HG03378 (cell line): ENCODE results near the gene ZNF277.

Experiments
- ATAC-seq: cut with Tn5 transposase; IDR thresholded peaks from one replicate; pipeline ENCODE4 v1.9.1; 2021; ENCODE audit warnings: mild to moderate bottlenecking, moderate library complexity; ENCODE audit not compliant: unreplicated experiment

ZNF277 gene

GRCh38 chr7:112206991-112207592 is 597 bp downstream of the ZNF277 start:
- no peak for ATAC-seq

- ATAC-seq = no peak
Observed at GRCh38 chr7:112207765-112208164, 1.3 kb downstream of the ZNF277 start.

DNA sequence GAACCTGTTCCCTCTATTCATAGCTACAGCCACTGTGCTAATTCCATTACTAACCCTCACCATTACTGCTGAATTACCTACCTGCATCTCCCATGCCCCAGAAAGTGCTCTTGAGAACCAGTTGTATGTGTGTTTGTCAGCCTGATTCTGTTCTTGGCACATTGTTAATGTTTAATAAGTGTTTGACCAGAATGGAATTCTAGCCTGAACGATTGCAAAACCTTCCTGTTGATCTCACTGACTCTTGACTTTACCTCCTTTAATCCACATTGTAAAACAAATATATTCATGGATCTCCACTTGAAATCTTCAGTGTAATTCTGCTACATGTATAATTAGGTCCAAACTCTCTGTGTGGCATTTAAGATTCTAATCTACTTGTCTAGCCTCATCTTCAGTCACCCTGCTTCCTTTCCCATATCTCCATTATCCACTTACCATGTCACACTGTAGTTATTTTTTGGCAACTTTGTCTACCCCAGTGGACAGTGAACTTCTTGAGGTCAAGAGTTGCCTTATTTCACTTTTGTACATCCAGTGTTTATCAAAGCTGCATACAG is 4.9 kb downstream of the ZNF277 start:
- no peak for ATAC-seq

DNA sequence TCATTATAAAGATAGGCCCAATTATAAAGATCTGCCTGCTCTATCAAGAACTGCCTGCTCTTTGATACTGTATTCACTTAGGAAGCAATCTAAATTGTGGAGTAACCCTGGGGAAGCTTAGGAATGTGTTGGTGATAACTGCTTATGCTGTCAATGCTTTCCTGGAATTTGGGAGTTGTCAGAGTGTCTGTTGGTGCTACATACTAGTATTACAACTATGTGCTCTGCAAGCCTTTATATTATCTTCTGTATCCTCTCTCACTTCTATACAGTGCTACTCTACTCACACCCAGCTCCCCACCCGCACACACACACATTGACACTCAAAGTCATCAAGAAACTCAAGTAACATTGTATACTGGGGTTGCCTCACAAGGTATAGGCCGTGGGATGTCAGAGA is 6.1 kb downstream of the ZNF277 start:
- ATAC-seq = no peak

DNA sequence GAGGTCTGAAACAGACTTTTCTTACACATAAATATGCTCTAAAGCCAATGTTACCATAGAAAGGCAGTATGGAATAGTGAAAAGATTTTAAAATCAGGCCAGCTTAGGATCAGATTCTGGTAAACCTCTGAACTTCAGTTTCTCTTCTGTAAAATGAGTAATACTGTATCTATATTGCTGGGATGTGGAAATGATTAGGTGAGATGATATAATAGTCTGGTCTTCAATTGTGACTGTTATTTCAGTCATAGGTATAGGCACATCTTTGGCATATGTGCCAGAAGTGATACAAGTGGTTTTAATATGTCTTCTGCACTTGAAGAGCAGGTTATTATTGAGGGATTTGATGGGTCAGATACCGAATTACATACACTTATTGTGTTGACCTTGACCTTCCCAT is 7.2 kb downstream of the ZNF277 start:
- ATAC-seq = no peak

DNA sequence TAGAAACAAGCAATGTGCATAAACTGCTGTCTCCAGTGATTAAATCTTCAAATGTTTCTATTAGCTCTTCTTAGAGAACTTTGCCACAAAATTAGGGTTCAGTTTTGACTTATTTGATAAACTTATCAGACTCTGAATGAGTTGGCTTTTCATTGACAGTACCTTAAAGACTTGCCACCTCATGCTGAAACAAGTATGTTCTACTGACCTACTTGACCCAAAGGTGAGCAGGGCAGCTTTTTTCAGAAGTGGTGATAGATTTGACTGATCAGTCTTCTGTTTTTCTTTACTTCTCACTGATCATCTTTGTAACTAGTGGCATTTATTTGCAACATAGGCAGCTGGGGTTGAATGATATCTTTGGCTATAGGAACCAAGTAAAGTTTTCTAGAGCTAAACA is 7.8 kb downstream of the ZNF277 start:
- ATAC-seq = no peak

DNA sequence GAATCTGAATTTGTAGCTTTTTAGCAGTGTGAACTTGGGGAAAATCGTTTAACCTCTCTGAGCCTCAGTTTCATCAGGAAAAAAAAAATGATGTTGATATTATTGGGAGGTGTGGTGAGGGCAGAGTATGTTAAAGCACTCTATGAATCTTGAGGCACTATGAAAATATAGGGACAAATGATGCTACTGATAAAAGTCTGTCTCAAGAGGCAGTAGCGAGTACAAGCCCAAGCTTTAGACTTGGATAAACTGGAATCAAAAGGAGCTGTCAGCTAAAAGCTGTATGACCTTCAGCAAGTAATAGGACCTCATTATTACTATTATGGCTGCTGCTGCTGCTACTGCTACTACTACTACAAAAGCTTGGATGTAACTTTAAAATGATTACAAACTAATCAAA is 8.4 kb downstream of the ZNF277 start:
- no peak for ATAC-seq

DNA sequence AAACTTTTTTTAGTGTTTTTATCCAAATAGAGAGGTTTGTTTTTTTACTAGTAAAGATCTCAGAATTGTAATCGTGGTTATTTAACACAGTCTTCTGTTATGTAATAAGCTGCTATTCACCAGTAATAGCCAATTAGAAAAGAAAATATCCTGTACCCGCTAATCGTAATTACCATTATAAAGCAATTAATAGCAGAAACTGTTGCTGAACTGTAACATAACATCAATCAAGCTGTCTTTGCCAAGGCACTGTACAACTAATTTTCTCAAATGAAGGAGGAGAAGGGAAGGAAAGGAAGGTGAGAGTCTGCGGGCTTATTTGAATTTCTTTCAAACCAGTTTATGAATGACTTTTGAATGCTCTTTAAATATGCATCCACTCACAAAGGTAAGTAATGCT is 9.3 kb downstream of the ZNF277 start:
- ATAC-seq = no peak

- no peak for ATAC-seq
Observed at GRCh38 chr7:112220877-112221434, 14.5 kb downstream of the ZNF277 start.

- no peak for ATAC-seq
Observed at GRCh38 chr7:112223310-112223709, 16.8 kb downstream of the ZNF277 start.

- ATAC-seq = no peak
Observed at GRCh38 chr7:112224186-112224585, 17.7 kb downstream of the ZNF277 start.

GRCh38 chr7:112225006-112225405 is 18.5 kb downstream of the ZNF277 start:
- no peak for ATAC-seq

DNA sequence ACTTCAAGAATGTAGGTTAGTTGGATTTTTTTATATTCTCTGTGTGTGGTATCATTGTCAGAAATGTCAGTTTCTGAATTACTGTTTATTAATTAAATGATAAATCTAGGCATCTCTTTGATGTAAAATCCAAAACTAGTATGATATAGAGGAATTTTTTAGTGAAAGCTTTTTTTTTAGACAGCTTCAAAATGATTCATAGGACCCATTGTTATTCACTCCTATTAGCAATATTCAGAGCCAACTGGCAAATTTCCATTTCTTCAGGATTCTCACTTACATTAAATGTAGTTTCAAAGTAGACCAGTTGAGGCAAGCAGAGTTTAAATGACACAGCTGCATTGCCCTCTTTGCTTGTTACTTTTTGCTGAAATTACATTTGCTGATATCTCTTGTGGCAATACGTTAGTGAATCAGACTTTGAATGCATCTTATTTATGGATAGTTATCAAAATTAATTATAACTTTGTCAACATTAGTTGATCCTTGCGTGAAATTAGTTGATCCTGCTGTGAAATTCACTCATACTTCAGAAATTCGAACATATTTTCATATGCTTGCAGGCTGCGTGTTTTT is 20.3 kb downstream of the ZNF277 start:
- ATAC-seq = no peak

DNA sequence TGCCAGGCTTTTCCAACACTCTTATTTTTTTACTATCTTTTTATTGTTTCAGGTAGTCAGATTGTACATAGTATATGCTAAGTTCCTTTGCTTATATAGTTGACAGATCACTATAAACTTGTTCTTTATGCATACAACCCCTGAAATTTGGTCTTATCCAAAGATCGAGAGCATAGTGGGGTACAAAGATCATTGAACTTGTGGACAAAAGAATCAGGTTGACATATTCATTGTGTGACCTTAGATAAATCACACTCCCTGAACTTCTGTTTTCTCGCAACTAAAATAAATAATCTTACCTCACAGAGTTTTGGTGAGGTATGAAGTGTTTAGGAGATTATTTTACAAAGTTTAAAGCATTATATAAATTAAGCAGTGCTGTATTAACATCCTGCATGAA is 22.1 kb downstream of the ZNF277 start:
- no peak for ATAC-seq

- no peak for ATAC-seq
Observed at GRCh38 chr7:112232212-112232978, 25.9 kb downstream of the ZNF277 start.

DNA sequence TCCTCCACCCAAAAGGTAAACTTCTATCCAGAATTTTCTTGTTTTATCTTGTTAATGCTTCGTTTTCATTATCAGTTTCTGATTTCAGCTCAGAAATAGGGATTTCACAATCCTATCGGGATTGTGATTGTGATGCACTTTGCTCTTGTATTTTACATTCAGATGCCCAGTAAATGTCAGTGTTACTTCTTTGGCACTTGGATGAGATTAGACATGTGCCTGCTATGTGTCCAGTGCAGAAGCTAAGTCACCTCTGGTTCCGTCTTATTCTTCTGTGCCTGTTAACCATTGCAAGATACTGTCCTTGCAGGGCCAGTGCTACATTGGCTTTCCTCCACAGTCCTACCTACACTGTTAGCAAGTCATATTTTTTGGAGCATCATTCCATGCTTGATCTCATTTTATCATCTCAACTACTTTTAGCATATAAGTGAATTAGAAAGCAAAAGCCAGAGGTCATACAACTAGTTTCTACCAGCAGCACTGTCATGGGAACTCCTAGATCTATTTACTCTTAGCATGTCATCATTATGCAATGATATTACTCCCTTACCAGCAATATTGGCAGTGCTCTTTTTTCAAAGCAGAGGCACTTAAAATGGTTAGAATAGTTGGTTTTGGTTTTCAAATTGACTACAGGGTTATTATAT is 26.7 kb downstream of the ZNF277 start:
- no peak for ATAC-seq

DNA sequence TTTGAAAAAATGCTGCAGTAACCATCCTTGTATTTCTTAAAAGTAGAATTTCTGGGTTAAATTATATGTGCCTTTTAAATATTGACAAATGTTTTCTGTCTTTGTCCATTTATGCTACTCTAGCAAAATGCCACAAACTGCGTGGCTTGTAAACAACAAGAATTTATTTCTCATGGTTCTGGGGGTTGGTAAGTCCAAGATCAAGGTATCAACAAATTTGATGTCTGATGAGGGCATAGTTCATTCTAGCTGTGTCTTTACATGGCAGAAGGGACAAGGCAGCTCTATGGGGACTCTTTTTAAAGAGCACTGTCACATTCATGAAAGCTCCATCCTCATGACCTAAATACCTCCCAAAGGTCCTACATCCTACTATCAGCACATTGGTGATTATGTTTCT is 27.7 kb downstream of the ZNF277 start:
- ATAC-seq = no peak

- no peak for ATAC-seq
Observed at GRCh38 chr7:112236597-112236996, 30.1 kb downstream of the ZNF277 start.

DNA sequence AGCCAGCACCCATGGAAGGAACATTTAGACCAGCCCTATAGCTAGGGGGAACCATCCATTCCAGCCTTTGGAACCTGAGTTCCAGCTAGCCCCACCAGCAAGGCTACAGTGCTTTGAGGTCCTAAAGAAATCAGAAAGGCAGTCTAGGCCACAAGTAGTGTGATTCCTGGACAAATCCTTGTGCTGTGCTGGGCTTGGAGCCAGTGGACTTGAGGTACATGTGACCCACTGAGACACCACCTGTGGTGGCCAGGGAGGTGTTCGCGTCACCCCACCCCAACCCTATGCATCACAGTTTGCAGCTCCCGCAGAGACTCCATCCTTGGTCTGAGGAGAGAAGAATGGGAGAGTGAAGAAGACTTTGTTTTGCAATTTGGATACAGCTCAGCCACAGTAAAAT is 31.8 kb downstream of the ZNF277 start:
- ATAC-seq = no peak

DNA sequence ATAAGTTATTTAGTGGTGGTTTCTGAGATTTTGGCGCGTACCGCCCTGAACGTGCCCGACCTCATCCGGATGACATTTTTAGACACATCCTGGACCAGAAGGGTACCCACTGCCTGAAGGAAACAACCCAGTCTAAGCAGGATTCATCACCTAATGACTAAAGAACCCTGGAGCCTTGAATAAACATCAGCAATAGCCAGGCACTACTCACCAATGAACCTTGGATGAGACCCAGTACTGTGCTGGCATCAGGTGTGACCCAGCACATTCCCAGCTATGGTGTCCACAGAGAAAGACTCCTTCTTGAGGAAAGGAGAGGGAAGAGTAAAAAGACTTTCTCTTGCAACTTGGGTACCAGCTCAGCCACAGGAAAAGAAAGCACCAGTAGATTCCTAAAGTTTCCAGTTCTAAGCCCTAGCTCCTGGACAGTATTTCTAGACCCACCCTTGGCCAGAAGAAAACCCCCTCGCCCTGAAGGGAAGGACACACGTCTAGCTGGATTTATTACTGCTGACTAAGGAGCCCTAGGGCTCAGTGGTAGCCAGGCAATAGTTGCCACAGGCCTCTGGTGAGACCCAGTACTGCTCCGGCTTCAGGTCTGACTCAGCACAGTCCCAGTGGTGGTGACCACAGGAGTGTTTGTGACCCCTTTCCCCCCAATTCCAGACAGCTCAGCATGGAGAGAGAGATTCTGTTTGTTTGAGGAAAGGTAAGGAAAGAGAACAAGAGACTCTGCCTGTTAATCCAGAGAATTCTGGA is 32.5 kb downstream of the ZNF277 start:
- ATAC-seq = no peak

DNA sequence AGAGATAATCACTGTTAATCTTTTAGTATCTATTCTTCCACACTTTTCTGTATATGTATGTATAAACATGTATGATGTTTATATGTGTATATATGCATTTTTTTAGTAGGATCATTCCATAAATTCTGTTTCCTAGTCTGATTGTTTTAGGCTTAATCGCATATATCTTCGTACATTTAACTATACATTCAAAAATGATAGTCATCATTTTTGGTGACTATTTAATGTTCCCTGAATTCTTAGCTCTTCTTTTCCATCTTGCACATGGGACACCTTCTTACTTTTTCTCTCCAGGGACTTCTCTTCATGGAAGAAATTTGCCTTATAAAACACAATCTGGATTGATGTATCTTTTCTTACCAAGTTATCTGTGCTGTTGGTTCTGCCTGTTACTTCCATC is 42.1 kb downstream of the ZNF277 start:
- ATAC-seq = no peak
